Loucy (cell line): ENCODE results near the gene BLCAP.
"Not testable (repeated sequence)": the region's sequence is repeated elsewhere in the genome, so short reads cannot be mapped to it uniquely, and the experiment has no call there.

ENCODE experiments used
- CTCF ChIP-seq: fragments of 200-600 bp; sonication (generic); conservative IDR thresholded peaks from 2 replicates; pipeline ENCODE4 v1.5.1; 2014; ENCODE audit warnings: mild to moderate bottlenecking, antibody characterized with exemption, low read length
- EZH2phosphoT487 ChIP-seq: fragments of 200-600 bp; IDR thresholded peaks from 2 replicates; pipeline ENCODE4 v1.6.1; 2018; ENCODE audit warnings: antibody characterized with exemption, mild to moderate bottlenecking, moderate library complexity, borderline replicate concordance

GRCh38 chr20:37470190-37470589 lies 57.5 kb downstream of the BLCAP start:
- not testable (repeated sequence) for TF ChIP-seq CTCF, EZH2phosphoT487
